SJSA1 (cell line): Measurements from ENCODE around the gene STX7. TPM values are rescaled to one million over a fixed set of nuclear protein-coding genes. Genes with fewer than 3 reads are reported as not detected.
A peak's percentile ranks its signal among the peaks of the same experiment; 100 is the strongest.

Source experiments
- DNase-seq, 2 experiments: peaks; one replicate each; pipeline ENCODE4 v3.0.0-alpha.2; 2015 to 2020; ENCODE audit warnings: low spot score in 2 of 2, low read depth in 1 of 2
- H3K27ac ChIP-seq: fragments of 250-450 bp; sonication (Bioruptor Pico); 2 replicates; pipeline ENCODE4 v1.5.1; 2020; ENCODE audit warnings: mild to moderate bottlenecking, moderate library complexity
- H3K27me3 ChIP-seq: fragments of 250-450 bp; sonication (Bioruptor Pico); replicated peaks from 2 replicates; pipeline ENCODE4 v1.5.1; 2020; ENCODE audit warnings: mild to moderate bottlenecking, moderate library complexity
- H3K36me3 ChIP-seq: fragments of 250-450 bp; sonication (Bioruptor Pico); 2 replicates; pipeline ENCODE4 v1.5.1; 2020; ENCODE audit warnings: mild to moderate bottlenecking
- H3K4me1 ChIP-seq: fragments of 250-450 bp; sonication (Bioruptor Pico); replicated peaks from 2 replicates; pipeline ENCODE4 v1.6.1; 2021; ENCODE audit warnings: mild to moderate bottlenecking
- H3K4me3 ChIP-seq: fragments of 250-450 bp; sonication (Bioruptor Pico); 2 replicates; pipeline ENCODE4 v1.5.1; 2020; ENCODE audit warnings: mild to moderate bottlenecking
- H3K9me3 ChIP-seq: fragments of 250-450 bp; sonication (Bioruptor Pico); replicated peaks from 2 replicates; pipeline ENCODE4 v1.5.1; 2020; ENCODE audit warnings: mild to moderate bottlenecking
- total RNA-seq: library from RNA; depleted of rRNA; stranded (reverse); fragments of >200 nt; shearing (Covaris generic); gene quantifications from 2 replicates; pipeline ENCODE4 v1.2.3, GENCODE V29; 2014

Gene STX7
- total RNA-seq, 1 experiment from 2014 or later = 28.2 TPM

DNA sequence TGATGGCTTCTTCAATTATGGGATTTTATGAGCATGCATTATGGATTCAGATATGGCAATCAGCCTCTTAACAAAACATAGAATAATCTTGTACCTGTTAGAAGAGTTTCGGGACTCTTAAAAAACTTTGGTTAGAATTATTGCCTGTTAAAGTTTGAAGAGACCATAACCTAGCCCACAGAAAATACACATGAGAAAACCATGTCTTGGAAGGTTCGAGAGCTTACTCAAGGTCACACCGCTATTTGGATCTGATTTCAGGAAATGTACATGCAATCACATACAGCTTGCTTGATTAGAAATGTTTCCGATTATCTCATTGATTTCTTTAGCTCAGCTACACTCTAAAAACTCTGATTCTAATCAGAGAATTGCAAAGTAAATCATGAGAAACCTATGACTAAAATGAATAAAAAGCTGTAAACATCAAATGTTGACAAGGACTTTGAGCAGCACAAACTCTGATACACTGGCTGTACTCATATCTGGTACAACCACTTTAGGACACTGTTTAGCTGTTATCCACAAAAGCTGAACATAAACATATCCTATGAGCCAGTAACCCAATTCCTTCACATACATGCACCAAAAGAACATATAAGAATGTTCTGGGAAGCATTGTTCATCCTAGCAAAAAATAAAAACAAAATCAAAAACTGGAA is 16.3 kb downstream of the STX7 start:
- H3K9me3 ChIP-seq = no peaks in the 10 kb centered on the region
- no peak for DNase-seq
- H3K27me3 ChIP-seq = no peaks in the 10 kb centered on the region
- H3K27ac ChIP-seq = no peak overlapping the region
- no peaks in the 10 kb centered on the region for H3K4me1 ChIP-seq
- peaks cover 26% of the 10 kb centered on the region for H3K36me3 ChIP-seq
- H3K4me3 ChIP-seq = no peak overlapping the region

DNA sequence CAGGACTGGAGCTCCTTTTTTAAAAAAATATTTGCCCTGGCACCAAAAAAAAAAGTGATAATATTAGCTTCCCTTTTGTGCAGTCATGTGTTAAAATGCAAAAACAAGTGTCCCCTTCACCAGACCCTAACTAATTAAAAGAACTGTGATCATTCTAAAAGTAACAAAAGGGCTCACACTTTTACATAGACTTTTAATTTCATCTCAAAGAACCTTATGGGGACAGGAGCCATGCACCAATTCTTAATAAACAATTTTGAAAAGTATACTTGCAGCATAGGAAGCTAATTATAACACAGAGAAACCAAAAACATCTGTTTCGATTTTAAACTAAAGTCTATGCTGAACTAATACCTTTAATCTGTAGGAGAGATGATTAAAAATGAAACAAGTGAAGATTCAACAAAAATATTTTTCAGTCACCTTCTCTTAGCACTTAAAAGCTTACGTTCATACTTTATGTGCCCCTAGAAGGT is 17.3 kb downstream of the STX7 start:
- DNase-seq = no peak
- Histone ChIP-seq H3K9me3 (no peaks in the 10 kb centered on the region), H3K36me3 (peaks cover 22% of the 10 kb centered on the region), H3K27me3 (no peaks in the 10 kb centered on the region), H3K27ac (no peak overlapping the region), H3K4me1 (no peaks in the 10 kb centered on the region), H3K4me3 (no peak overlapping the region)

DNA sequence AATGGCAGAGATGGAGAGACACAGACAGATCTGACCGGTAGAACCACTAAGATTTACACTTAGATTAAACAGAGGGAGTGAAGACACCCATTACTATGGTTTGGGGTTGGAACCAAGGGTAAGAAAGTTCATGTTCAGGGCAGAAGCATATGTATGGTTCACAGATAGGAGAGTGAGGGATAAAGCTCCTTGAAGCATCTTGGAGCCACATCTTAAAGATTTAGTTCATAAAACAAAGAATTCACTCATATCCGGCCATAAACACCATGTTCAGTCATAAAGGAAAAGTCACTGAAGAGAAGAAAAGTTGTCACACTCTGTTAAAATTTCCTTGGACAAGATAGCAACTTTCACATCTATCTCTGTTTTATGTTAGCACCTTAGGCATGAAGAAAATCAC is 18.0 kb downstream of the STX7 start:
- no peak overlapping the region for H3K27ac ChIP-seq
- H3K9me3 ChIP-seq = no peaks in the 10 kb centered on the region
- no peaks in the 10 kb centered on the region for H3K27me3 ChIP-seq
- H3K4me1 ChIP-seq = no peaks in the 10 kb centered on the region
- H3K4me3 ChIP-seq = no peak overlapping the region
- H3K36me3 ChIP-seq = peaks cover 23% of the 10 kb centered on the region
- no peak for DNase-seq

- H3K36me3 ChIP-seq = peaks cover 14% of the 10 kb centered on the region
- no peaks in the 10 kb centered on the region for H3K27me3 ChIP-seq
- no peaks in the 10 kb centered on the region for H3K9me3 ChIP-seq
- DNase-seq = no peak
- no peak overlapping the region for H3K4me3 ChIP-seq
- H3K4me1 ChIP-seq = no peaks in the 10 kb centered on the region
- H3K27ac ChIP-seq = no peak overlapping the region
Observed at GRCh38 chr6:132491881-132492280, 21.0 kb downstream of the STX7 start.

DNA sequence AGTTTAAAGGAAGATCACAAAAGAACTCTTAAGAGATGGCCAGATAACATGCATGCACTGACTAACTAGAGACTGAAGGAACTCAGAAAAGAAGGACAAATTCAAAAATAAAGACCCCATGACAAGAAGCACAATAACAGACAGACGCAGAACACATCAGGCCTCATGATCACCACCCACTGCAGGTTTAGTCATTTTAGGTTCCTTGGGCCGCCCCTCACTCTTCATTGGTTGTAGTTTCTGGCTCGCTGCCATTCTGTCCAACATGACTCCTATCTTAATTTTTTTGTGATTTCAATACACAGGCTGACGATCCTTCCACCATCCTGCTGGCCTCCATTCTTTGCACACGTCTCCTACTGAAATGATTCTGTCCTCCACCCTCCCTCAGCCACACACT is 21.6 kb downstream of the STX7 start:
- Histone ChIP-seq H3K27me3 (no peaks in the 10 kb centered on the region), H3K4me3 (no peak overlapping the region), H3K36me3 (peaks cover 14% of the 10 kb centered on the region), H3K27ac (no peak overlapping the region), H3K9me3 (no peaks in the 10 kb centered on the region), H3K4me1 (no peaks in the 10 kb centered on the region)
- no peak for DNase-seq

- H3K4me3 ChIP-seq = no peak overlapping the region
- H3K27me3 ChIP-seq = no peaks in the 10 kb centered on the region
- no peak for DNase-seq
- no peaks in the 10 kb centered on the region for H3K4me1 ChIP-seq
- H3K36me3 ChIP-seq = peaks cover 14% of the 10 kb centered on the region
- no peaks in the 10 kb centered on the region for H3K9me3 ChIP-seq
- H3K27ac ChIP-seq = no peak overlapping the region
Observed at GRCh38 chr6:132490478-132491204, 22.3 kb downstream of the STX7 start.

DNA sequence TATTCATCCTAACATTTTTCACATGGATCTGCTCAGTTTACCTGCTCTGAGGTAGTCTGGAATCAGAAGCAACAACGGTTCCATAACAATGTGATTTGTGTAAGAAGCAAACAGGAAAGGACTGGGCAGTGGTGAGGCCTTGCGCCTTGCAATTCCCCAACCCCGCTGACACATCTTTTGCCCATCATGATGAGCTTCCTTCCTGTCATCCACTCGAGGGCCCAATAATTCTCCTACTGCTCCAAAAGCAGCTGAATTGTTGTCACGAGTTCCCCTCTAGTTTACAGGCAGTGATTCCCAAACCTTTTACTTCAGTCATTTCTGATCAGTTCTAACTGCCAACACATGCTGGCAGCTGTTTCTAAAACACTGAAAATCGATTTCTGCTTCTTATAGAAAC is 22.9 kb downstream of the STX7 start:
- no peak overlapping the region for H3K27ac ChIP-seq

GRCh38 chr6:132489376-132489775 is 23.5 kb downstream of the STX7 start:
- Histone ChIP-seq H3K27me3 (no peaks in the 10 kb centered on the region), H3K36me3 (peaks cover 10% of the 10 kb centered on the region; the same call in 1 of the 2 replicates), H3K9me3 (no peaks in the 10 kb centered on the region), H3K27ac (no peak overlapping the region), H3K4me3 (no peak overlapping the region), H3K4me1 (no peaks in the 10 kb centered on the region)
- no peak for DNase-seq

More for the DNA sequence above, 22.9 kb downstream of the STX7 start:
- H3K4me3 ChIP-seq = no peak overlapping the region
- H3K36me3 ChIP-seq = peaks cover 14% of the 10 kb centered on the region
- DNase-seq = no peak
- no peaks in the 10 kb centered on the region for H3K4me1 ChIP-seq
- H3K27me3 ChIP-seq = no peaks in the 10 kb centered on the region
- no peaks in the 10 kb centered on the region for H3K9me3 ChIP-seq

DNA sequence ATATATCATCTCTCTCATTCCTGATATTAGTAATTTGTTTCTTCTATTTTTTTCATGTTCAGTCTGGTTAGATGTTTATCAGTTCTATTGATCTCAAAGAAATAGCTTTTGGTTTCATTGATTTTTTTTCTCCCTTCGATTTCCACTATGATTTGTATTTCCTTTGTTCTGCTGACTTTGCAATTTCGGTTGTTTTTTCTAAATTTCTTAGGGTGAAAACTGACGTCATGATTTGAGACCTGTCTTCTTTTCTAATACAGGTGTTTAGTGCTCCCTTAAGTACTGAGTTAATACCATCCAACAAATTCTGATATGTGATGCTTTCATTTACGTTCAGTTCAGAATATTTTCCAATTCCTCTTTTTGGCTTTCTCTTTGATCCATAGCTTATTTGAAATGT is 25.2 kb downstream of the STX7 start:
- Histone ChIP-seq H3K4me1 (no peaks in the 10 kb centered on the region), H3K27me3 (no peaks in the 10 kb centered on the region), H3K4me3 (no peak overlapping the region), H3K9me3 (no peaks in the 10 kb centered on the region), H3K27ac (no peak overlapping the region), H3K36me3 (0 out of 2 replicates have a peak, but pooled peaks cover 5% of the 10 kb centered on the region)
- DNase-seq = no peak

DNA sequence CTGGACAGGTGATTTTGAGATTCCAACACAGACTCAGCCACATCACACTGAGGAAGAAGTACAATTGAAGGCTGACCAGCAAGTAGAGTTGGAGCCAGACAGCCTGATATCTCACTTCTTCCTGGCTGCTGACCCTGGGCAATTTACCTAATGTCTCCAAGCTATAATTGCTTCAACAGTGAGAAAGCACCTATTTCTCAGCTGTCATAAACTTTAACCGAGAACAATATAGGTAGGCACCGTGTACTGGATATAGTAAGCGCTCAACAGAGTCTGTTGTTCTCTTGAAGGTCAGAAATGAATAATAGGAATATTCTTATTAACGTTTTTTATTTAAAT is 28.3 kb downstream of the STX7 start:
- no peak for DNase-seq
- no peaks in the 10 kb centered on the region for H3K36me3 ChIP-seq
- H3K27ac ChIP-seq = no peak overlapping the region
- H3K9me3 ChIP-seq = no peaks in the 10 kb centered on the region
- no peak overlapping the region for H3K4me3 ChIP-seq
- H3K4me1 ChIP-seq = no peaks in the 10 kb centered on the region
- H3K27me3 ChIP-seq = no peaks in the 10 kb centered on the region

DNA sequence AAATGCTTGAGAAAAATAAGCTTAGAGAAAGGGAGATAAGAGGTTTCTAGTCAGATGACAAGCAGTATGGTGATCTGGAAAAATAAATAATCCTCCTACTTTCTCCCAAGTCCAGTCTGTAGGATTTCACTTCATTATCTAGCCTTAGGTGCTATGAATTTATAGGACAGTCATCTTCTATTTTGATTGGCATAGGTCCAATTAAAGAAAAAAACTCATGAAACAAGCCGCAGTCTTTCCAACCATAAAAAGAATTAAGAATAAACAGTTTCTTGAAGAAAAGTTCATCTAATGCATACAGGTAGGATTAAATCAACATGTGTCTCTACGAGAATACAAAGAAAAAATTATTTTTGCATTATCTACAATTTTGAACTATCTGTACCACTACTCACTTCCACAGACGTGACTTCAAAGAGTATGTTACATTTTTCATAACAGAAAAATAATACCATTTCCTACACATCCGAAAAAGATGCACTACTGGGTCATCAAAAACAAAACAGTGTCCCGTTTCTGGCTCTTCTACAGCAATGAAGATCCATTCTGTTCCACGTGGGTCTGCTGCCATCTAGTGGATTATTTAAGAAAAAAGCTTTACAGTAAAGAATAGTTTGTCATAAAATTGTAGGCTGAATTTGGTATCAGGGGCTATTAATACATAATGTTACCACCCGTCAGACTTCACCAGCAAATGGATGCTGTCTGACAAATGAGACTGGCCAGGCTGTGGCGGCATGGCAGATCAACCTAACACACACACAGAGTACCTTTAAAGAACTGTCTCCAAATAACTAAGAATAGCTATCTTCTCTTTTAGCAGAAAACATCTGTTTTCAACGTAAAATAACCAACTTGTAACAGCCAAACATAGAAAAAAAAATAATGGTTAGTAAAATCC is 28.9 kb downstream of the STX7 start:
- H3K27me3 ChIP-seq = no peaks in the 10 kb centered on the region
- no peaks in the 10 kb centered on the region for H3K36me3 ChIP-seq
- no peaks in the 10 kb centered on the region for H3K4me1 ChIP-seq
- DNase-seq = peak; percentile 56 to 57
- H3K4me3 ChIP-seq = no peak overlapping the region
- H3K9me3 ChIP-seq = no peaks in the 10 kb centered on the region
- no peak overlapping the region for H3K27ac ChIP-seq

GRCh38 chr6:132482581-132482980 is 30.3 kb downstream of the STX7 start:
- Histone ChIP-seq H3K27ac (no peak overlapping the region), H3K4me1 (no peaks in the 10 kb centered on the region), H3K27me3 (no peaks in the 10 kb centered on the region), H3K9me3 (no peaks in the 10 kb centered on the region), H3K36me3 (no peaks in the 10 kb centered on the region), H3K4me3 (no peak overlapping the region)
- no peak for DNase-seq

DNA sequence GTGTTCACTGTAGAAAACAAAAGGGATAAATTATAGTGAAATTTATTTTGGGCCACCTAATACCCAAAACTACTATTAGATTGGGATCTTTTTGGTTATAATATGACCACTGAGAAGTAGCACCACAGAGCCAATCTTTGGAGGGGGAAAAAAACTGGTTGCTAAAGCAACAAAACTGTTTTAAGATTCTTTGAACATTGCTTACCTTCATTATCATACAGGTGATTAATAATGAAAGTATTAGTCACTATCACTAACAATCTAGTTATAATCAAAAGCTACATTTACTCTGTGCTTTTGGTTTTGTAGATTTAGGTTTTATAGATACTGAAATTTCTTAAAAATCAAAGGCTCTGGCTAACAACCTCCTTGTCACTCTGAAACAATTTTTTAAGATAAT is 31.7 kb downstream of the STX7 start:
- no peak for DNase-seq
- Histone ChIP-seq H3K4me3 (no peak overlapping the region), H3K36me3 (no peaks in the 10 kb centered on the region), H3K27me3 (no peaks in the 10 kb centered on the region), H3K4me1 (no peaks in the 10 kb centered on the region), H3K9me3 (no peaks in the 10 kb centered on the region), H3K27ac (no peak overlapping the region)

GRCh38 chr6:132479131-132479530 is 33.8 kb downstream of the STX7 start:
- Histone ChIP-seq H3K4me1 (no peaks in the 10 kb centered on the region), H3K9me3 (no peaks in the 10 kb centered on the region), H3K27me3 (no peaks in the 10 kb centered on the region), H3K4me3 (no peak overlapping the region), H3K36me3 (no peaks in the 10 kb centered on the region), H3K27ac (no peak overlapping the region)
- no peak for DNase-seq
